Stimulated activated CD4-positive, alpha-beta T cell treated with anti-CD3 and anti-CD28 coated beads, Interleukin-4, amount 100 ng/mL, for 4 hours (primary cell): Measurements from ENCODE around the gene TRIM24.
"Not testable (repeated sequence)": the region's sequence is repeated elsewhere in the genome, so short reads cannot be mapped to it uniquely, and the experiment has no call there.

ENCODE experiments used
- DNase-seq, 2 experiments: peaks; one replicate each; pipeline ENCODE4 v3.0.0-alpha.2; 2020

Gene TRIM24

DNA sequence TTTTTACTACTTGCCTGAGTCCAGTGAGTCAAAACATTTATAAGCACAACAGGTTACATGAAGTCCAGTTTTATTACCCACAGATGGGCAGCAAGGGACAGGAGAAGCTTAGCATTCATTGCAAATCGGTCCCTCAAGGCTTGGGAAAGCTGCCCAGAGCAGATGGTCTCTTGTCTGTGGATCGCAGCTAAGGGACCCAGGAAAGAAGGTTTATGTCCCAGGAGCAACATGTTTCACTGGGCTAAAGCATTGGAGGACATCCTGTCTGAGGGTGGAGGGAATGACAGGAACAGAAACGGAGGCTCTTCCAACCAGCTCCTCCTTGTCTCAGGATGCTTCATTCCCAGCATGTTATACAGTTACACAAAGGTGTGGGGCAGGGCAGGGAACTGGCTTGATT lies 39.3 kb downstream of the TRIM24 start:
- no peak for DNase-seq

DNA sequence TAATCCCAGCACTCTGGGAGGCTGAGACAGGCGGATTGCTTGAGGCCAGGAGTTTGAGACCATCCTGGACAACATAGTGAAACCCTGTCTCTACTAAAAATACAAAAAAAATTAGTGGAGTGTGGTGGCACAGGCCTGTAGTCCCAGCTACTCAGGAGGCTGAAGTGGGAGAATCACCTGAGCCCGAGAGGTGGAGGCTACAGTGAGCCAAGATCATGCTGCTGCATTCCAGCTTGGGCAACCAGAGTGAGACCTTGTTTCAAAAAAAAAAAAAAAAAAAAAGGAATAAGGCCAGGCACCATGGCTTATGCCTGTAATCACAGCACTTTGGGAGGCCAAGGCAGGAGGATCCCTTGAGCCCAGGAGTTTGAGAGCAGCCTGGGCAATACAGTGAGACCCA lies 40.2 kb downstream of the TRIM24 start:
- not testable (repeated sequence) for DNase-seq

DNA sequence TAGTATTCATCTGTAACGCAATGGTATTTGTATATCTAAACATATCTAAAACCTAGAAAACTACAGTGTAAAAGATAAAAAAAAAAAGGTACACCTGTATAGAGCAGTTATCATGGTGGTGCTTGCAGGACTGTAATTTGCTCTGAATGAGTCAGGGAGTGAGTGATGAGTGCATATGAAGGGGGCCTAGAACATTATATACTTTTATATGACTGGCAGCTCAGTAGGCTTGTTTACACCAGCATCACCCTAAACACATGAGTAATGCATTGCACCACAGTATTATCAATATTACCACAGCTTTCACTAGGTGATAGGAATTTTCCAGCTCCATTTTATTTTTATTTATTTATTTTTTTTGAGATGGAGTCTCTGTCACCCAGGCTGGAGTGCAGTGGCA lies 40.8 kb downstream of the TRIM24 start:
- no peak for DNase-seq

DNA sequence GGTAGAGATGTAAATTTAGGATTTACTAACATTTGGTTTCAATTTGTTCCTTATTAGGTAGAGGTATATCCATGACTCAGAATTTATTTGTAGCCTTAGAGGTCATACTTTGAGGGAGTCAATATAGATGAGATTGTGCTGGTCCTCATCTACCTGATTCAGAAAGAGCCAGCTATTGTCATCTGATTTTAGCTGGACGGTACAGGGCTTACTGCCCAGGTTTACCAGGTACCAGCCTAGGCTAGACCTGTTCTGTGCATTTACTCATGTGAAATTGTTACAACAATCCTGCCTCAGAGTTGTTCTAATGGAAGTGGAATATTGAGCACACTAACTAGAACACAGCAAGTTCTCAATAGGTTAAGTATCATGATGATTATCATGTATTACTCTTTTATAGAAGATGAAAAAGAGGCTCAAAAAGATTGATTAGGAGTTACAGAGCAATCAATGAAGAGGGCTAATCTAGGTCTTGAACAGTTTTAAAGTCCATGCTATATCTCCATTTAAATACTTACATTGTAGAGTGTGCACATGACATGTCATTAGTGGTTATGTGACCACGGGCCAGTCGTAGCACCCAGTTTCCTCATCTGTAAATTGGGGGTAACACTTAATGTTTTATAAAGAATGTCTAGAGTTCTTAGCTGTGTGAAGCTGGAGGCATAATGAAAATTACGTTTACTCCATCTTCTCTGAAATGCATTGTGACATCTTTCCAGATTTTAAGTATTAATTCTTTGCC lies 42.1 kb downstream of the TRIM24 start:
- no peak for DNase-seq

DNA sequence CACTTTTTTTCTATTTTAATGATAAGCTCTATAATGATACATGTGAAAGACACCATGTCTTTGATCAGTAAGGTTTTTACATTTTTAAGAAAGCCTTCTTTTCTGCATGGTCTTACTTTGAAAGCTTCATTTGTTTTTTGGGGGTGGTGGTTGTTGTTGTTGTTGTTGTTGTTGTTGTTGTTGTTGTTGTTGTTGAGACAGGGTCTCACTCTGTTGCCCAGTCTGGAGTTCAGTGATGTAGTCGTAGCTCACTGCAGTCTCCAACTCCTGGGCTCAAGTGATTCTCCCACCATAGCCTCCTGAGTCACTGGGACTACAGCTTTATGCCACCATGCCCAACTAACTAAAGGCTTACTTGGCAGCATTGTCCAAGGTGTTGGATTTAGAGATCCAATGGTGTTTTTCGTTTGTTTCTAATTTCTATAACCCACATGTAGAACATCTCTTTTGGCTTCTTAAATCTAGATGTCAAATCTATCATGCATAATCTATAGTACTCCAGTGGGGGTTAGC lies 45.4 kb downstream of the TRIM24 start:
- DNase-seq, result no peak

DNA sequence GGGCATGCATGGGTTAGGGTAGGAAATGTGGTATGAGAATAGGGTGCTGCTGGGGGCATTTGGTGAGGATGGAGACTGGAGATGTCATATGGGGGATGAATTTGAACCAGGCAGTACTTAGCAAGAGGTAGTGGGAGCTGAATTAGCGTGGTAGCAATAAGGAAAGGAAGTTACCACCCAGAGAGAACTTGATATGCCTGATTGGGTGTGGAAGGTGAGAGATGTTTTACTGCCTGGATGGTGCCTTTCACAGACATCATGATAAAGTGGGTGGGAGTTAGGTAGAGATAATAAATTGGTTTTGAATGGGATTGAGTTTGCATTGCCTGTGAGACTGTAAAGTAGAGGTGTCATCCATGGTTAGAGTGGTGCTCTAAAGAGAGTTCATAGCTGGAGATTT lies 46.7 kb downstream of the TRIM24 start:
- no peak for DNase-seq

DNA sequence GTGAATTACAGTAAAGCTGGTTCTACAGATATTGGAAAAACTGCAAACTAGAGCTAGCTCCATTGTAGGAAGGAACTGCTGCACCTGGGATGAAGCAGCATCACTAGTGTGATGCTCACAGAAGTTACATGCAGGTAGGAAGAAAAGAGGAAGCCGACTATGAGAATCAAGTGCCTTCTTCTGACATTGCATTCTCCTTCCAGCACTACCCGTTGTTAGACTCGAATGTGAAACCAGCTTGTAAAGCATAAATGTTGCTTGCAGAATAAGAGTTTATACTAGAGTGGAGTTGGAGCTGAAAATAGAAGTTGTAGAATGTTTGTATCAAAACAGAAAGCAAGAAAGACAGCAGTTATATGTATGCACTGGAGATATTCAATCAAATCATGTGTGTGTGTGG lies 49.9 kb downstream of the TRIM24 start:
- DNase-seq, result no peak

DNA sequence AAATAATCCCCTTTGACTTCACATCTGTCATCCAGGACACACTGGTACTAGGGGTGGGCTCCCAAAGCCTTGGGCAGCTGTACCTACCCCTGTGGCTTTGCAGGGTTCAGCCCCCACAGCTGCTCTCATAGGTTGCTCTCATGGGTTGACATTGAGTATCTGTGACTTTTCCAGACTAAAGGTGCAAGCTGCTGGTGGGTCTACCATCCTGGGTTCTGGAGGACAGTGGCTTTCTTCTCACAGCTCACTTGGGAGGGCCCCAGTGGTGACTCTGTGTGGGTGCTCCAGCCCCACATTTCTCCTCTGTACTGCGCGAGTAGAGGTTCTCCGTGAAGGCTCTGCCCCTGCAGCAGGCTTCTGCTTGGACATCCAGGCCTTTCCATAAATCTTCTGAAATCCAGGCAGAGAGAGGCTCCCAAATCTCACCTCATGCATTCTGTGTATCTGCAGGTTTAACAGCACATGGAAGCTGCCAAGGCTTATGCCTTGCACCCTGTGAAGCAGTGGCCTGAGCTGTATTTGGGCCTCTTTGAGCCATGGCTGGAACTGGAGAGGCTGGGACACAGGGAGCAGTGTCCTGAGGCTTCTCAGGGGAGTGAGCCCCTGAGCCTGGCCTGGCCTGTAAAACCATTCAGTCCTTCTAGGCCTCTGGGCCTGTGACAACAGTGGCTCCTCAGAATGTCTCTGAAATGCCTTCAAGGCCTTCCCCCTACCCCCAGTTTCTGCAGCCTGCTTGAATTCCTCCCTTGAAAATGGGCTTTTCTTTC lies 52.2 kb downstream of the TRIM24 start:
- no peak for DNase-seq

DNA sequence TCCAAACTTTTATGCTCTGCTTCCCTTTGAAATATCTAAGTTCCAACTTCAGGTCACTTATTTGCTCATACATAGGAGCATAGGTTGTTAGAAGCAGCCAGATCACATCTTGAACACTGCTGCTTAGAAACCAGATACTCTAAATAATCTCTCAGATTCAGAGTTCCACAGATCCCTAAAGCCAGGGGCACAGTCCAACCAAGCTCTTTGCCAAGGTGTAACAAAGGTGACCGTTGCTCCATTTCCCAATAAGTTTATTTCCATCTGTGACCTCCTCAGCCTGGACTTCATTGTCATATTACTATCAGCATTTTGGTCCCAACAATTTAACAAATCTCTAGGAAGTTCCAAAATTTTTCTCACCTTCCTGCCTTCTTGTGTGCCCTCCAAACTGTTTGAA lies 52.8 kb downstream of the TRIM24 start:
- no peak for DNase-seq

DNA sequence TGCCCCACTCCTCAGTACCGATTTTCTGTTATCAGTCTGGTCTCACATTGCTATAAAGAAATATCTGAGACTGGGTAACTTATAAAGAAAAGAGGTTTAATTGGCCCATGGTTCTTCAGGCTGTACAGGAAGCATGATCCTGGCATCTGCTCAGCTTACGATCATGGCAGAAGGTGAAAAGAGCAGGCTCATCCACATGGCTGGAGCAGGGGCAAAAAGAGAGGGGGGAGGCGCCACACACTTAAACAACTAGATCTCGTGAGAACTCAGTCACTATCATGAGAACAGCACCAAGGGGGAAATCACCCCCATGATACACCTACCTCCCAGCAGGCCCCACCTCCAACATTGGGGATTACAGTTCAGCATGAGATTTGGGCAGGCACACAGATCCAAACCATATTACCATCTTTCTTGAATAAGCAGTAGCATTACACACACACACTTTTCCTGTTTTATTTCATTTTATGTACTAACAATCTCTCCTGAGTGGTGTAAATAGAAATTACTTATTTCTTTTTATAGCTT lies 53.3 kb downstream of the TRIM24 start:
- no peak for DNase-seq

DNA sequence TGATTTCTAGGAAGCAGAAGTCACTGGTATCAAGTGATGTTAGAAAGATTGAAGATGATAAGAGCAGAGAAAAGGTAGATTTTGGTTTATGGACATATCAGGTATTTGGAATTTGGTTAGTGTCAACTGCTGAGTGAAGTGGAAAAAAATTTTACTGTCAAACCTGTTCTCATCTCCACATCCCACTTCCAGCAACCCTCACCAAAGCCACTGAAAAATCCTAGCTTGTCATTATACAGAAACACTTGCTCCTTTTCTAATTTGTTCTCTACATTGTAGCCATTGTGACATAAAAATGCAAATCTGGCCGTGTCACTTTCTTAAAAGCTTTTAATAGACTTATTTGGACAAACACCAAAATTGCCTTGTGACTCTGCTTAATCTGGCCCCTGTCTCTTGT lies 54.0 kb downstream of the TRIM24 start:
- DNase-seq, result no peak

DNA sequence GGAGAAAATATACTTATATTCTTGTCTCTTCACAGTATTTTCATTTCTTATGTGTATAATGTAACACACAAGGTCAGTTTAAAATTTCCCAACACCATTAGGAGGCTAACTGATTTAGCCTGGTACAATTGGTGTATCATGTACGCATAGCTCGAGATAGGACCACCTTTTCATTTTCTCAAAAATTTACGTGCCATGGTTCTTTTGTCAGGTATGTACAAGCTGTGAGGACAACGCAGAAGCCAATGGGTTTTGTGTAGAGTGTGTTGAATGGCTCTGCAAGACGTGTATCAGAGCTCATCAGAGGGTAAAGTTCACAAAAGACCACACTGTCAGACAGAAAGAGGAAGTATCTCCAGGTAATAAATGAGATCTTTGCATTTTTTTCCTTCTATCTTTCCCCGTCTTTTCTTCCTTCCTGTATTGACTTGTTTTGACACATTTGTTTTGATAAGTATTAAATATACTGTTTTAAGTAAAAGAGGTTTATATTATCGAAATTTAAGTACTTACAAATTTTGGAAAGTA lies 55.0 kb downstream of the TRIM24 start:
- DNase-seq, result no peak

DNA sequence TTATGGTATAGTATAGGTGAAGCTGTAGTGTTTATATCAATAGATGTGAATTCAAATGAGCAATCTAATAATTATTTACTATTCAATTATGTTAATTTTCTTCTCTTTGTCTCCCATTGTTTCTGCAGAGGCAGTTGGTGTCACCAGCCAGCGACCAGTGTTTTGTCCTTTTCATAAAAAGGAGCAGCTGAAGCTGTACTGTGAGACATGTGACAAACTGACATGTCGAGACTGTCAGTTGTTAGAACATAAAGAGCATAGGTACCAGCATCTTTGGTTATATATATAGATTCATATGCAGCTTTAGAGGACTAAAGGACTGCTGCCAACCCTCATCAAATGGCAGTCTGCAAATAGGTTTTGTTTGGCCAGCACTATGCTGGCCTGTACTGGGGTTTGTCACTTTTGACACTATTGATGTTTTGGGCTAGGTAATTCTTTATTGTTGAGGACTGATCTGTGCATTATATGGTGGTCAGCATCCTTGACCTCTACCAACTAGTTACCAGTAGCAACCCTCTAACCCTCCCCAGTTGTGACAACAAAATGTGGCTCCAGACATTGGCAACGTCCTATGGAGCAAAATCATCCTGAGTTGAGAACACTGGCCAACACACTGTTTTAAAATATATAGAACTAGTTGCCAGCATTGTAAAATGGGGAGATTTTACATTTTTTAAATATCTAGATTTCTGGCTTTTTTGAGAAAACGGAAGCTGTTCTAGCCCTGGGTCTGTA lies 59.2 kb downstream of the TRIM24 start:
- no peak for DNase-seq

DNA sequence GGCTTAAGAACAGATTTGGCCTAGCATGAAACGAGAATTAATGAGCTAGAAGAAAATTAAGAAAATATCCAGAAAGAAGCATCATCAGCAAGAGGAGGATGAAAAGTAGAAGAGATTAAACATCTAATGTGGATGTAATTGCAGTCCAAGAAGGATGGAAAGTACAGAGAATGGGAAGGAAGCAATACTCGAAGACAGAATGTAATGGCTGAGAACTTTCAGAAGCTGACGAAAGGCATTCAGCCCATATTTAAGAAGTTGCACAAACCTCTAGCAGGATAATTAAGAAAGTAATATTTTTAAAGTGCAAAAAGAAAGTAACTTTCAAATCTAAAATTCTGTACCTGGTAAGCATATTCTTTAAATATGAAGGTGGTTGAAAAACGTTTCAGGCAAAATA lies 60.7 kb downstream of the TRIM24 start:
- no peak for DNase-seq

DNA sequence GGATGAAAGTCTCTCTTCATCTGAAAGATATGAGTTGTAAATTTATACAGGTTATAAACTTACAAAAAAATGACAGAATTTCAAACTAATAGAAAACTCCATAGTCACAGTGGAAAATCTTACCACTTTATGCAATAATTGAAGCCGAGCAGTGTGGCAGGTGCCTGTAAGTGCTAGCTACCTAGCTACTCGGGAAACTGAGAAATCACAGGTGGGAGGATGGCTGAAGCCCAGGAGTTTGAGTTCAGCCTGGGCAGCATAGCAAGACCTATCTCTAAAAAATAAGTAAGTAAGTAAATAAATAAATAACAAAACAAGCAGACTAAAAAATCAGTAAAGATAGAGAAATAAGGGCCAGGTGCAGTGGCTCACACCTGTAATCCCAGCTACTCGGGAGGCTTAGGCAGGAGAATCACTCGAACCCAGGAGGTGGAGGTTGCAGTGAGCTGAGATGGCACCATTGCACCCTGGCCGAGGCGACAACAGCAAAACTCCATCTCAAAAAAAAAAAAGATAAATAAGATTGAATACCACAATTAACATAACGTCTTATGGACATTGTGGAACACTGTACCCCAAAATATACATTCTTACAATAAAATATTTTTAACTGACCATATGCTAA lies 61.9 kb downstream of the TRIM24 start:
- DNase-seq, result no peak

DNA sequence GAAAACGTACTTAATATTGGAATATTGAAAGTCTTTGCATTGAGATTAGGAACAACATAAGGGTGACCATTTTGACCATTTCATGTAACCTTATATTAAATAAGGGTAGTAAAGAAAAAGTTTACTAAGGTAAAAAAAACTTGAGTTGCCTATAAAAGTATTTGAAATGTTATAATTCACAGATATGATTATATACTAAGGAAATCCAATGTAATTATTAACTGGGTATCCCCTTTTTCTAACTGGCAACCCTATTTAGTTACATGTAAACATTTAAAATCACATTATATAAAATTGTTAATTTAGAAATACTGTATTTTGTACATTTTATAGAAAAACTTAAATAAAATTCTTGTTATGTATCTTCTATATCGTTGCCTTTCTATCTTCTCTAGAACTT lies 64.2 kb downstream of the TRIM24 start:
- no peak for DNase-seq

DNA sequence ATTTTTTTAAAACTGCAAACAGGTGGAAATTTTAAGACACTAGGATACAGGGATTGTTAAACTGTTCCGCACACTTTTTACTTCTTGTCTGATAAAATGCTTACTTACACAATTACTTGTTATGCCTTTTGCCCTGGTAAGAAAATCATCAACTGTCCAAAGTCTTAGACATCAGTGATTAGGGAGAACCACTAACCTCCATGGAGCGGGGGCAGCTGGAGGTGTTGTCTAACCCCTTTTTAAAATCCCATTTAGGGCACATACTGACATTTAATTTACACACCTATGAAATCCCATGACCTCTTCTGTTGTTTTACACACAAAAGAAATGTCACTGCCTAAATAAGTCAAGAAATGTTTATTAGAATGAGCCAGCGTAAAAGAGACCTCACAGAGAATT lies 65.7 kb downstream of the TRIM24 start:
- no peak for DNase-seq

DNA sequence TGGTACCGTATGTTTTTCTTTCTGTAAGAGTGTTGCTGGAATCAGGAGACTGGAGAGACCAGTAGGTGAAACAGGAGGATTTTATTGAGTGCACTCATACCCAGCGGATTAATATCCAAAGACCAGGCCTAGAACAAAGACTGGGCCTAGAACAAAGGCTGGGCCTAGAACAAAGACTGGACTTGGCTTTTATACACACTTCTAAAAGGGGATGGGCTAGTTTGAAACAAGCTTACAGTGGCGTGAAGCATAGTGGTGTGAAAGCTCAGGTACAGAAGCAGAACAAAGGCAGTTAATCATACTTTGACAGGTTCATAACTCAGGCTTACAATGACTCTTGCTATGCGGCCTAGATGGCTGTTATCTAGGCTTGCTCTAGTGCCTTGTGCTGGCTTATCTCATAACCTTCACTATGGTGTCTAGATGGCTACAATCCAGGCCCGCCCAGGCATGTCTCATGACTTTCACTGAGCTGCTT lies 67.7 kb downstream of the TRIM24 start:
- no peak for DNase-seq

DNA sequence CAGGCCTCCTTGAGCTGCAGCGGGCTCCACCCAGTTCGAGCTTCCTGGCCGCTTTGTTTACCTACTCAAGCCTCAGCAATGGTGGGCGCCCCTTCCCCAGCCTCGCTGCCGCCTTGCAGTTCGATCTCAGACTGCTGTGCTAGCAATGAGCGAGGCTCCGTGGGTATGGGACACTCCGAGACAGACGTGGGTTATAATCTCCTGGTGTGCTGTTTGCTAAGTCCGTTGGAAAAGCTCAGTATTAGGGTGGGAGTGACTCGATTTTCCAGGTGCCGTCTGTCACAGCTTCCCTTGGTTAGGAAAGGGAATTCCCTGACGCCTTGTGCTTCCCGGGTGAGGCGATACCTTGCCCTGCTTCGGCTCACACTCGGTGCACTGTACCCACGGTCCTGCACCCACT lies 76.8 kb downstream of the TRIM24 start:
- not testable (repeated sequence) for DNase-seq

DNA sequence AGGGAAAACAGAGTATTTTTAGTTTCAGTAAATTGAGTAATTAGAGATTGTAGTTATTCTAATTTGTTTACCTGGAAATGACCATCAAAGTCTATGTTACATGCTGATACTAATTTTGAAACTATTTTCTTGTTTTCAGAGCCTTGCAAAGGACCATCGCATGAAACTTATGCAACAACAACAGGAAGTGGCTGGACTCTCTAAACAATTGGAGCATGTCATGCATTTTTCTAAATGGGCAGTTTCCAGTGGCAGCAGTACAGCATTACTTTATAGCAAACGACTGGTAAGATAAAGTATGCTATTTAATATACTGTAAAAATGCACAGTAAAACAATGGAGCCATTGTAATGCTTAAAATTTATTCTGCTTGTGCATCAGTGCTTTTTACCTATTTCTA lies 78.5 kb downstream of the TRIM24 start:
- no peak for DNase-seq

DNA sequence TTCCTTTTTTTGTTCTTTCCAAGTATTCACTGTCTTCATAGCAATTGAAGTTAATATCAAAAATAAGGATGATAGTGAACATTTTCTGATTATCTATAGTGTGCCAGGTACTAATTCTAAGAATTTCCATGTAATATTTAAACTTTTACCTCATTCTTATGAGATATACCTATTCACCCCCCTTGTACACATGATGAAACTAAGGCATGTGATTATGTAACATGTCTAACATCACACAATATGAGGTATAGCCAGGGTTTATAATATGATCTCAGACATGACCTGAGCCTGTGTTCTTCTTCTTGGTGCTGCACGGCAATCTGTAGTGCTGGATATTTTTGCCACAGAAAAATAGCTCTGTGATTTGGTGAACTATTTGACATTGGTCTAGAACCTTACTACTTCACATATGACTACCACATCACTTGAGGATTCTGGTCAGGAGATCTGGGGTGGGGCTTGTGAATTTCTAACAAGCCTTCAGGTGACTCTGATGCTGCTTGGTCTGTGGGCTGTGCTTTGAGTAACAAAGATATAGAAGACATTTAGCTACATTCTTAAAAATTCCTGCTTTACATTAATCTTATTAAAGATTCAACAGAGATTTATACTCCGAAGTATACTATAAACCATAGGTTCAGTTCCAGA lies 79.1 kb downstream of the TRIM24 start:
- DNase-seq, result no peak

DNA sequence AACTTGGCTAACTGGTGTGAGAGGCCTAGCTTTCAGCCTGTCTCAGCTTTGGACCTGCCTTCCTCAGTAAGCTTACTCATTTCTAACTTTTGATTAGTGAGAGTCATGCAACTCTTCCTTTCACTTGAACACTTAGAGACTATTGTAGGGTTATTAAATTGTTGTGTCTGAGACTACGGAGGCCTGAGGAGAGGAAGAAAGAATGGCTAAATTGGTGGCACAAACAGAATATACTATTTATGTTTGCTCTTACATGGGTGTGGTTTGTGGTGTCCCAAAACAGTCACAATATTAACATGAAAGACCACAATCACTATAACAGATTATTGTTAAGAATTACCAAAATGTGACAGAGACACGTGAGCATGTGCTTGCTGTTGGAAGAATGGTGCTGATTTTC lies 82.1 kb downstream of the TRIM24 start:
- no peak for DNase-seq
